ENCODE measurements around the gene LAMA1. TPM values are rescaled to one million over a fixed set of nuclear protein-coding genes. Genes with fewer than 3 reads are reported as not detected.

LAMA1 gene
- total and polyA plus RNA-seq, 2 donors (not counting 3 experiments of a cell fraction or from before 2014, with no cell fraction given) = 0.04 TPM; not detected in 1

DNA sequence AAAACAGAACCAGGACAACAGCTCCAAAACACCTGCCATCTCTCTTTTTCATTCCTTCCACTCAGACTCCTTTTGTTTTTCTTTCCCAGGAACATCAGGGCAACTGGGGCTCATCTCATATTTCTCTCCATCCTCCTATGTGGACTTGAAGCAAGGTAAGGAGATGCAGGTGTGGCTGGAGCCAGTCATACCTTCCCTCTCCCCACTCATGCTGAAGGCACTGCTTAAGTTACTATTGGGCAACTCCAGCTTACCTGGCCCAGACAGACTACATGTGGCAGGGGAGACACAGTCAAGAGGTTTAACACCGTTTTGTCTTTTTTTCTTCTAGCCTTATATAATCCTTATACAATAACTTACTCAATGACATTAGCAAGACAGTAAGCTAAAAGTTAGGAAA lies 38.4 kb downstream of the LAMA1 start:
- Histone ChIP-seq H3K27me3 (ENCODE audit: control insufficient read depth in 2 of 2, insufficient read depth in 2 of 2, low read length in 2 of 2) (no peaks in the 10 kb centered on the region), H3K9ac (replicated peaks; ENCODE audit: extremely low read depth, insufficient read depth, low read length) (no peak overlapping the region), H3K9me3 (replicated peaks; ENCODE audit: control insufficient read depth, insufficient read depth, low read length) (no peaks in the 10 kb centered on the region), H3K4me1 (ENCODE audit: control insufficient read depth, extremely low read depth, insufficient read depth, low read length) (no peaks in the 10 kb centered on the region), H3K36me3 (ENCODE audit: control insufficient read depth in 2 of 2, extremely low read depth in 1 of 2, insufficient read depth in 2 of 2, low read length in 2 of 2) (no peaks in the 10 kb centered on the region), H3K4me3 (replicated peaks in 1 of 3; ENCODE audit: insufficient read depth in 1 of 3, low read depth in 1 of 3, low read length in 3 of 3) (no peak overlapping the region), H3K27ac (ENCODE audit: insufficient read depth, low read depth, low read length) (no peak overlapping the region), H3K9me1 (replicated peaks; ENCODE audit: control insufficient read depth, extremely low read depth, insufficient read depth, low read length) (no peaks in the 10 kb centered on the region), H3K79me2 (ENCODE audit: control insufficient read depth, insufficient read depth, low read length) (no peaks in the 10 kb centered on the region), H2AFZ (ENCODE audit: low read depth, low read length) (no peak overlapping the region), H3K4me2 (ENCODE audit: insufficient read depth, low read length) (no peak overlapping the region), H4K20me1 (replicated peaks; ENCODE audit: control insufficient read depth, extremely low read depth, insufficient read depth, low read length) (no peaks in the 10 kb centered on the region)
- intact Hi-C loops (cut with micrococcal nuclease) (no loop called here), dilution Hi-C loops (cut with MboI; ENCODE audit: extremely low pct_ligation_motif_present, low sequenced_read_pairs) (no loop called here)
- DNase-seq (ENCODE audit: low read depth, low spot score) (no peak), FAIRE-seq (no peak)
- CTCF ChIA-PET = interaction anchor here (1.3 kb wide), 1 partner anchor 98 kb away, joined by 3 read pairs; no protein-coding TSS in a partner anchor
- no TSS peak for BruUV-seq (replicated peaks)
- TF ChIP-seq POLR2A (IDR thresholded peaks at IDR 0.05; ENCODE audit: low read depth, low read length) (no peak), GATA2 (IDR thresholded peaks at IDR 0.05; ENCODE audit: insufficient read depth, insufficient read length, low read depth, low read length) (no peak), MYC (IDR thresholded peaks at IDR 0.05; ENCODE audit: low read depth, low read length) (no peak), EZH2 (IDR thresholded peaks at IDR 0.05; ENCODE audit: borderline replicate concordance, low read depth, low read length, severe bottlenecking) (no peak), JUN (IDR thresholded peaks at IDR 0.05; ENCODE audit: borderline replicate concordance, insufficient read depth, insufficient read length, low read depth) (no peak), FOS (IDR thresholded peaks at IDR 0.05; ENCODE audit: borderline replicate concordance, insufficient read depth, low read length) (no peak), POLR2AphosphoS5 (IDR thresholded peaks at IDR 0.05; ENCODE audit: insufficient read depth, low read depth, low read length) (no peak)
- TF ChIP-seq, protein P1, sequence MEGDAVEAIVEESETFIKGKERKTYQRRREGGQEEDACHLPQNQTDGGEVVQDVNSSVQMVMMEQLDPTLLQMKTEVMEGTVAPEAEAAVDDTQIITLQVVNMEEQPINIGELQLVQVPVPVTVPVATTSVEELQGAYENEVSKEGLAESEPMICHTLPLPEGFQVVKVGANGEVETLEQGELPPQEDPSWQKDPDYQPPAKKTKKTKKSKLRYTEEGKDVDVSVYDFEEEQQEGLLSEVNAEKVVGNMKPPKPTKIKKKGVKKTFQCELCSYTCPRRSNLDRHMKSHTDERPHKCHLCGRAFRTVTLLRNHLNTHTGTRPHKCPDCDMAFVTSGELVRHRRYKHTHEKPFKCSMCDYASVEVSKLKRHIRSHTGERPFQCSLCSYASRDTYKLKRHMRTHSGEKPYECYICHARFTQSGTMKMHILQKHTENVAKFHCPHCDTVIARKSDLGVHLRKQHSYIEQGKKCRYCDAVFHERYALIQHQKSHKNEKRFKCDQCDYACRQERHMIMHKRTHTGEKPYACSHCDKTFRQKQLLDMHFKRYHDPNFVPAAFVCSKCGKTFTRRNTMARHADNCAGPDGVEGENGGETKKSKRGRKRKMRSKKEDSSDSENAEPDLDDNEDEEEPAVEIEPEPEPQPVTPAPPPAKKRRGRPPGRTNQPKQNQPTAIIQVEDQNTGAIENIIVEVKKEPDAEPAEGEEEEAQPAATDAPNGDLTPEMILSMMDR (IDR thresholded peaks at IDR 0.05; ENCODE audit: extremely low read depth in 1 of 2, insufficient read depth in 1 of 2, low read depth in 1 of 2, low read length in 2 of 2) = no peak
- TF ChIP-seq, protein P2, sequence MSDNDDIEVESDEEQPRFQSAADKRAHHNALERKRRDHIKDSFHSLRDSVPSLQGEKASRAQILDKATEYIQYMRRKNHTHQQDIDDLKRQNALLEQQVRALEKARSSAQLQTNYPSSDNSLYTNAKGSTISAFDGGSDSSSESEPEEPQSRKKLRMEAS (IDR thresholded peaks at IDR 0.05; ENCODE audit: insufficient read depth, insufficient read length) = no peak
- POLR2A ChIA-PET = no interaction called here

Measured in endothelial cell of umbilical vein (primary cell).